Right cardiac atrium (tissue), 5 donors: ENCODE results near the gene RBM7. TPM values are rescaled to one million over a fixed set of nuclear protein-coding genes. Genes with fewer than 3 reads are reported as not detected.

Experiments
- ATAC-seq, 2 donors: fragments of 200-7000 bp; cut with Tn5 transposase; one replicate each; pipeline versions ENCODE4 v1.8.0 to v1.9.1; 2020; ENCODE audit warnings: moderate library complexity in 2 of 2, mild to moderate bottlenecking in 1 of 2
- DNase-seq, 3 donors: peaks; one replicate each; pipeline ENCODE4 v3.0.0-alpha.2; 2020
- H3K27ac ChIP-seq: one replicate; pipeline ENCODE4 v1.5.1; 2013; ENCODE audit warnings: mild to moderate bottlenecking, low read length, control low read depth, moderate library complexity
- H3K27me3 ChIP-seq: one replicate; pipeline ENCODE4 v1.6.1; 2013; ENCODE audit not compliant: control insufficient read depth, insufficient read depth
- H3K4me1 ChIP-seq: one replicate; pipeline ENCODE4 v1.6.1; 2013; ENCODE audit warnings: low read length; ENCODE audit not compliant: control insufficient read depth, insufficient read depth
- H3K4me3 ChIP-seq: one replicate; pipeline ENCODE4 v1.5.1; 2013; ENCODE audit warnings: low read length, control low read depth
- H3K9me3 ChIP-seq: one replicate; pipeline ENCODE4 v1.6.1; 2013; ENCODE audit warnings: low read length; ENCODE audit not compliant: control insufficient read depth
- WGBS: extraction: QIAGEN DNeasy Blood & Tissue Kit; methylation state at CpG from one replicate; pipeline ENCODE4 v1.1.7; 2013; 5-methylcytosine and 5-hydroxymethylcytosine counted together
- intact Hi-C, 4 donors: fragments of 100-400 bp; cut with DNase I; formaldehyde crosslinking; loops; one replicate each; pipeline versions ENCODE4 v1.11.0 to v1.14.0; 2022 to 2023
- polyA plus RNA-seq: library from polyadenylated mRNA; stranded (reverse); fragments of 200-250 nt; gene quantifications from one replicate; pipeline ENCODE4 v1.2.3, GENCODE V29; 2013
- total RNA-seq, 4 donors: library from RNA; stranded (reverse); fragmentation: NEBNext Ultra II Directional; extraction: Animal tissue kit (Norgen Biotek cat#: 25700); gene quantifications; one replicate each; pipeline ENCODE4 v1.2.1, GENCODE V29; 2021
- donor health status: healthy with polysubstance abuse.
- donor health status: DM: no; HTN: yes; CAD: no.
- donor health status: DM: no; HTN: no; CAD: no.
- donor health status: DM: no; HTN: yes; CAD: no; lungs with severe emphysema.
- donor health status: DM: yes; HTN: yes; CAD: no.

The RBM7 gene
- total and polyA plus RNA-seq, 5 donors, result 7.9 to 24.5 (median 22.1) TPM

GRCh38 chr11:114432893-114433292 is 32.4 kb downstream of the RBM7 start:
- intact Hi-C loops, result no loop called here
- Histone ChIP-seq H3K4me3 (no peak overlapping the region), H3K27me3 (no peaks in the 10 kb centered on the region), H3K27ac (no peak overlapping the region), H3K4me1 (no peaks in the 10 kb centered on the region), H3K9me3 (no peaks in the 10 kb centered on the region)
- ATAC-seq (no peak), DNase-seq (no peak)
- WGBS, result 90% methylated on average over 3 of the region's 3 CpGs

- WGBS, result 53% methylated on average over 4 of the region's 4 CpGs
- ATAC-seq (no peak), DNase-seq (no peak)
- Histone ChIP-seq H3K9me3 (no peaks in the 10 kb centered on the region), H3K27ac (no peak overlapping the region), H3K4me1 (no peaks in the 10 kb centered on the region), H3K4me3 (no peak overlapping the region), H3K27me3 (no peaks in the 10 kb centered on the region)
- intact Hi-C loops, result no loop called here
These were observed 32.9 kb downstream of the RBM7 start for GRCh38 chr11:114433376-114433775.

GRCh38 chr11:114438303-114438702 is 37.8 kb downstream of the RBM7 start:
- no peak overlapping the region for H3K27ac ChIP-seq
- H3K9me3 ChIP-seq, result no peaks in the 10 kb centered on the region
- intact Hi-C loops, result loop anchor here in 1 of 4 donors (5.0 kb wide), 1 partner anchor 36 kb away; the partner anchor contains the start of genes C11orf71 and RBM7
- ATAC-seq, result peak in 1 of 2 donors; percentile 51
- no peaks in the 10 kb centered on the region for H3K27me3 ChIP-seq
- DNase-seq, result no peak
- H3K4me1 ChIP-seq, result no peaks in the 10 kb centered on the region
- WGBS, result 67% methylated on average over 6 of the region's 6 CpGs
- H3K4me3 ChIP-seq, result no peak overlapping the region

- Histone ChIP-seq H3K4me1 (no peaks in the 10 kb centered on the region), H3K4me3 (peak within 1 kb of the TSS; percentile 81), H3K27me3 (no peaks in the 10 kb centered on the region), H3K9me3 (no peaks in the 10 kb centered on the region), H3K27ac (peak within 1 kb of the TSS; percentile 79)
- peak; percentile 99 for ATAC-seq
- intact Hi-C loops, result loop anchor here in 1 of 4 donors (5.0 kb wide), 1 partner anchor 37 kb away; the partner anchor contains the start of genes C11orf71 and RBM7
- DNase-seq, result peak; percentile 97 to 99 (median 98)
- under 1% methylated on average over 64 of the region's 64 CpGs for WGBS
These were observed 39.0 kb downstream of the RBM7 start, which contains the start of gene REXO2 for GRCh38 chr11:114439229-114440120. Gene REXO2 (plus strand): TSS chr11:114439467. CDS start chr11:114439529, 62 bp downstream.

- Histone ChIP-seq H3K4me3 (peak overlapping the region; percentile 81), H3K27me3 (no peaks in the 10 kb centered on the region), H3K4me1 (no peaks in the 10 kb centered on the region), H3K27ac (peak overlapping the region; percentile 79), H3K9me3 (no peaks in the 10 kb centered on the region)
- 10% methylated on average over 10 of the region's 10 CpGs for WGBS
- no peak for DNase-seq
- ATAC-seq, result no peak
- intact Hi-C loops, result no loop called here
These were observed 39.8 kb downstream of the RBM7 start for GRCh38 chr11:114440121-114440860.

GRCh38 chr11:114440971-114441763 is 40.7 kb downstream of the RBM7 start:
- ATAC-seq (no peak), DNase-seq (no peak)
- Histone ChIP-seq H3K4me3 (peak overlapping the region; percentile 81), H3K4me1 (no peaks in the 10 kb centered on the region), H3K27ac (peak overlapping the region; percentile 28), H3K9me3 (no peaks in the 10 kb centered on the region), H3K27me3 (no peaks in the 10 kb centered on the region)
- intact Hi-C loops, result no loop called here
- WGBS, result 69% methylated on average over 7 of the region's 7 CpGs

- Histone ChIP-seq H3K27ac (no peak overlapping the region), H3K9me3 (no peaks in the 10 kb centered on the region), H3K27me3 (no peaks in the 10 kb centered on the region), H3K4me1 (no peaks in the 10 kb centered on the region), H3K4me3 (no peak overlapping the region)
- no peak for ATAC-seq
- WGBS, result 71% methylated on average over 2 of the region's 2 CpGs
- DNase-seq, result no peak
- intact Hi-C loops, result no loop called here
These were observed 41.5 kb downstream of the RBM7 start for GRCh38 chr11:114441921-114442320.

- Histone ChIP-seq H3K4me3 (no peak overlapping the region), H3K27ac (no peak overlapping the region), H3K9me3 (no peaks in the 10 kb centered on the region), H3K4me1 (no peaks in the 10 kb centered on the region), H3K27me3 (no peaks in the 10 kb centered on the region)
- no peak for ATAC-seq
- 53% methylated on average over 1 of the region's 1 CpG for WGBS
- no peak for DNase-seq
- intact Hi-C loops, result no loop called here
These were observed 42.1 kb downstream of the RBM7 start for GRCh38 chr11:114442536-114442935.

GRCh38 chr11:114447444-114447843 is 47.0 kb downstream of the RBM7 start:
- Histone ChIP-seq H3K27me3 (no peaks in the 10 kb centered on the region), H3K27ac (no peak overlapping the region), H3K4me1 (no peaks in the 10 kb centered on the region), H3K9me3 (no peaks in the 10 kb centered on the region), H3K4me3 (no peak overlapping the region)
- no peak for DNase-seq
- intact Hi-C loops, result no loop called here
- 67% methylated on average over 2 of the region's 2 CpGs for WGBS
- no peak for ATAC-seq

GRCh38 chr11:114447892-114448291 is 47.4 kb downstream of the RBM7 start:
- H3K9me3 ChIP-seq, result no peaks in the 10 kb centered on the region
- 50% methylated on average over 3 of the region's 3 CpGs for WGBS
- H3K27me3 ChIP-seq, result no peaks in the 10 kb centered on the region
- DNase-seq, result no peak
- ATAC-seq, result no peak
- no peak overlapping the region for H3K4me3 ChIP-seq
- H3K4me1 ChIP-seq, result no peaks in the 10 kb centered on the region
- no peak overlapping the region for H3K27ac ChIP-seq
- intact Hi-C loops, result no loop called here
